Activated naive CD8-positive, alpha-beta T cell treated with anti-CD3 and anti-CD28 coated beads for 36 hours (primary cell): ENCODE measurements around the gene SCT. TPM values are rescaled to one million over a fixed set of nuclear protein-coding genes. Genes with fewer than 3 reads are reported as not detected.

Experiments used
- DNase-seq: peaks from one replicate; pipeline ENCODE4 v3.0.0; 2021
- H3K27ac Mint-ChIP-seq: one replicate; pipeline ENCODE4 v1.8.0; 2022; ENCODE audit warnings: mild to moderate bottlenecking, moderate library complexity, mixed read lengths
- H3K27me3 Mint-ChIP-seq: one replicate; pipeline ENCODE4 v1.8.0; 2022; ENCODE audit warnings: mild to moderate bottlenecking, mixed read lengths
- H3K36me3 Mint-ChIP-seq: one replicate; pipeline ENCODE4 v1.8.0; 2021; ENCODE audit warnings: mild to moderate bottlenecking, mixed read lengths
- H3K4me1 Mint-ChIP-seq: one replicate; pipeline ENCODE4 v1.8.0; 2021; ENCODE audit warnings: mixed read lengths
- H3K4me3 Mint-ChIP-seq: one replicate; pipeline ENCODE4 v1.8.0; 2022; ENCODE audit warnings: mild to moderate bottlenecking, moderate library complexity, mixed read lengths
- H3K9me3 Mint-ChIP-seq: one replicate; pipeline ENCODE4 v1.8.0; 2022; ENCODE audit warnings: mixed read lengths
- total RNA-seq, 2 experiments: library from RNA; stranded (reverse); gene quantifications; one replicate each; pipeline ENCODE4 v1.2.3, GENCODE V29; 2021

Gene SCT
- total RNA-seq, 2 experiments from 2014 or later: not detected

DNA sequence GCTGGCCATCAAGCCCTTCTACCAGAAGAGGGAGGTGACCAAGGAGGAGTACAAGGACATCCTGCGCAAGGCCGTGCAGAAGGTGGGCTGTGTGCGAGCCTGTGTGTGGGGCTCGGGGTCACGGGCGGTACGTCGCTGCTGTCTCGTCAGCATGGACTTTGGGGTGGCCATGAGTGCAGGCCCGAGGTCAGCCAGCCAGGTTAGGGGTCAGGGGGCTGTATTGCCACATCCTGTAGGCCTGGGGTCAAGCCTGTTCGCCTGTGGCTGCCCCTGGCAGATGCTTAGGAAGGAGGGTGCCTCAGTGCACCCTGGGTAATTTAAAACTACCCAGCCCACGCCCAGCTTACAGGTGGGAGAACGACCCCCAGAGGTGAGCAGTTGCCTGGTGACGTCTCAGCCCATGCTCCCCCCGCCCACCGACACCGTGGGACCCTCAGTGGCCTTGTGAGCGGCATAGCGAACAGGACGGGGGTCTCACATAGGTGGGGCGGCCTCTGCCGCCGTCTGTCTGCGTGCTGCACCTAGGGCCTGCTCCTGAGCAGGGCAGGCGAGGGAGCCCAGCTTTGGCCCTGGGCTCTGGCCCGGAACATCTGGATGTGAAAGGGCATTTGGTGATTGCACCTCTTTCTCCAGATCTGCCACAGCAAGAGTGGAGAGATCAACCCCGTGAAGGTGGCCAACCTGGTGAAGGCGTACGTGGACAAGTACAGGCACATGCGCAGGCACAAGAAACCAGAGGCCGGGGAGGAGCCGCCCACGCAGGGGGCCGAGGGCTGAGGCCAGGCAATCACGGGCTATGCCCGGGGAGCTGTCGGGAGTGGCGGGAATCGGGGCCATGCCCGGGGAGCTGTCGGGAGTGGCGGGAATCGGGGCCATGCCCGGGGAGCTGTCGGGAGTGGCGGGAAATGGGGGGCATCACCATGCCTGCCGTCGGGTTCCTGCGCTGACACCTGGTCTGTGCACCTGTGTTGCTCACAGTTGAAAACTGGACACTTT, 15.7 kb downstream of the SCT start:
- no peak for DNase-seq
- H3K9me3 Mint-ChIP-seq: no peaks in the 10 kb centered on the region

DNA sequence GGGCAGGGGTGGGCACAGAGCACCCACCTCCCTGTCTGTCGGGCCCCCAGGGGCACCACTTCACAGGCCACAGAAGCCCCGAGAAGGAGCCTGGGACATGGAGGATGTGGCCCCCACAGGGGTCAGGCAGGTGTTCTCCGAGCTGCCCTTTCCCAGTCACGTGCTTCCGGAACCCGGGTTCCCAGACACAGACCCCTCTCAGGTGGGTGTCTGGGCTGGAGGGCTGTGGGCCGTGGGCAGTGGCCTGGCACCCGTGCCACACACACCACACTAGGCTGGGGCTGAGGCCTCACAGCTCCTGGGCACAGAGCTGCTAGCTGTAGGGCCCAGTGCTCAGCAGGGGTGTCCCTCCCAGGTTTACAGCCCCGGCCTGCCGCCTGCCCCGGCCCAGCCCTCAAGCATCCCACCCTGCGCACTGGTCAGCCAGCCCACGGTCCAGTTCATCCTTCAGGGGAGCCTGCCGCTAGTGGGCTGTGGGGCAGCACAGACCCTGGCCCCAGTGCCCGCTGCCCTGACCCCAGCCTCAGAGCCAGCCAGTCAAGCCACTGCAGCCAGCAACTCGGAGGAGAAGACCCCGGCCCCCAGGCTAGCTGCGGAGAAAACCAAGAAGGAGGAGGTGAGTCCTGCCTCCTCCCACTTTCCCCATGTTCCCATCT, 16.7 kb downstream of the SCT start:
- Mint-ChIP-seq H3K36me3 (peaks cover 11% of the 10 kb centered on the region), H3K4me1 (peaks cover 12% of the 10 kb centered on the region), H3K9me3 (no peaks in the 10 kb centered on the region), H3K4me3 (no peak overlapping the region), H3K27me3 (no peaks in the 10 kb centered on the region), H3K27ac (peak overlapping the region; percentile 52)
- DNase-seq: no peak

More for the DNA sequence above, 15.7 kb downstream of the SCT start:
- H3K4me1 Mint-ChIP-seq: peaks cover 14% of the 10 kb centered on the region
- H3K27ac Mint-ChIP-seq: peak overlapping the region; percentile 67
- peaks cover 11% of the 10 kb centered on the region for H3K36me3 Mint-ChIP-seq
- no peak overlapping the region for H3K4me3 Mint-ChIP-seq
- H3K27me3 Mint-ChIP-seq: no peaks in the 10 kb centered on the region

DNA sequence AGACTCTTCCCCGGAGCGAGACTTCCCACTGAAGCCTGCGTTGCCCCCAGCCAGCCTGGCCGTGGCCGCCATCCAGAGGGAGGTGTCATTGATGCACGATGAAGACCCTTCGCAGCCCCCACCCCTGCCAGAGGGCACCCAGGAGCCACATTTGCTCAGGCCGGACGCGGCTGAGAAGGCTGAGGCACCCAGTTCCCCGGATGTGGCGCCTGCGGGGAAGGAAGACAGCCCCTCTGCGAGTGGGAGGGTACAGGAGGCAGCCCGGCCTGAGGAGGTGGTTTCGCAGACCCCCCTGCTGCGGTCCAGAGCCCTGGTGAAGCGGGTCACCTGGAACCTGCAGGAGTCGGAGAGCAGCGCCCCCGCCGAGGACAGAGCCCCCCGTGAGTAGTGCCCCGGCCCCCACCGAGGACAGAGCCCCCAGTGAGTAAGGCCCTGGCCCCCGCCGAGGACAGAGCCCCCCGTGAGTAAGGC, 17.6 kb downstream of the SCT start:
- H3K36me3 Mint-ChIP-seq: peaks cover 11% of the 10 kb centered on the region

DNA sequence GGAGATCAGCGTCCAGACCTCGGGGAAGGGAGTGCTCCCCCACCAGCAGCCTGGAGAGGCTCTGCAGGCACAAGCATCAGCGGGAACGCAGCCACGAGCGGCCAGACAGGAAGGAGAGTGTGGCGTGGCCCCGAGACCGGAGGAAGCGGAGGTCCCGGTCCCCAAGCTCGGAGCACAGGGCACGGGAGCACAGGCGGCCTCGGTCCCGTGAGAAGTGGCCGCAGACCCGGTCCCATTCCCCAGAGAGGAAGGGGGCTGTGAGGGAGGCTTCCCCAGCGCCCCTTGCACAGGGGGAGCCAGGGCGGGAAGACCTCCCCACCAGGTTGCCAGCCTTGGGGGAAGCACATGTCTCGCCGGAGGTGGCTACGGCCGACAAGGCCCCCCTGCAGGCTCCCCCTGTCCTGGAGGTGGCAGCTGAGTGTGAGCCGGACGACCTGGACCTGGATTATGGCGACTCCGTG, 18.2 kb downstream of the SCT start:
- Mint-ChIP-seq H3K4me1 (peaks cover 6% of the 10 kb centered on the region), H3K27ac (no peak overlapping the region), H3K36me3 (peaks cover 8% of the 10 kb centered on the region), H3K9me3 (no peaks in the 10 kb centered on the region), H3K4me3 (no peak overlapping the region), H3K27me3 (no peaks in the 10 kb centered on the region)
- DNase-seq: no peak

More for the DNA sequence above, 17.6 kb downstream of the SCT start:
- H3K4me3 Mint-ChIP-seq: no peak overlapping the region
- H3K27ac Mint-ChIP-seq: no peak overlapping the region
- H3K4me1 Mint-ChIP-seq: peaks cover 10% of the 10 kb centered on the region
- no peaks in the 10 kb centered on the region for H3K9me3 Mint-ChIP-seq
- H3K27me3 Mint-ChIP-seq: no peaks in the 10 kb centered on the region
- no peak for DNase-seq

DNA sequence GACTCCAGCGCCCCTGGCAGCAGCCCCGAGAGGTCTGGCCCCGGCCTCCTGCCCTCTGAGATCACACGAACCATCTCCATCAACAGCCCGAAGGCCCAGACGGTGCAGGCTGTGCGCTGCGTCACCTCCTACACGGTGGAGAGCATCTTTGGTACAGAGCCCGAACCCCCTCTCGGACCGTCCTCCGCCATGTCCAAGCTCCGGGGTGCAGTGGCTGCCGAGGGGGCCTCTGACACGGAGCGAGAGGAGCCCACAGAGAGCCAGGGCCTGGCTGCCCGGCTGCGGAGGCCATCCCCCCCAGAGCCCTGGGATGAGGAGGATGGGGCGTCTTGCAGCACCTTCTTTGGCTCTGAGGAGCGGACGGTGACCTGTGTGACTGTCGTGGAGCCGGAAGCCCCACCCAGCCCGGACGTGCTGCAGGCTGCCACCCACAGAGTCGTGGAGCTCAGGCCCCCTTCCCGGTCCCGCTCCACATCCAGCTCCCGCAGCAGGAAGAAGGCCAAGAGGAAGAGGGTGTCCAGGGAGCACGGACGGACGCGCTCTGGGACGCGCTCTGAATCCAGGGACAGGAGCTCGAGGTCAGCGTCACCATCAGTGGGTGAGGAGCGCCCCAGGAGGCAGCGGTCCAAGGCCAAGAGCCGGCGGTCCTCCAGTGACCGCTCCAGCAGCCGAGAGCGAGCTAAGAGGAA, 18.9 kb downstream of the SCT start:
- H3K9me3 Mint-ChIP-seq: no peaks in the 10 kb centered on the region
- H3K36me3 Mint-ChIP-seq: peaks cover 8% of the 10 kb centered on the region
- H3K27ac Mint-ChIP-seq: no peak overlapping the region
- peaks cover 4% of the 10 kb centered on the region for H3K4me1 Mint-ChIP-seq
- DNase-seq: no peak
- no peak overlapping the region for H3K4me3 Mint-ChIP-seq
- no peaks in the 10 kb centered on the region for H3K27me3 Mint-ChIP-seq

DNA sequence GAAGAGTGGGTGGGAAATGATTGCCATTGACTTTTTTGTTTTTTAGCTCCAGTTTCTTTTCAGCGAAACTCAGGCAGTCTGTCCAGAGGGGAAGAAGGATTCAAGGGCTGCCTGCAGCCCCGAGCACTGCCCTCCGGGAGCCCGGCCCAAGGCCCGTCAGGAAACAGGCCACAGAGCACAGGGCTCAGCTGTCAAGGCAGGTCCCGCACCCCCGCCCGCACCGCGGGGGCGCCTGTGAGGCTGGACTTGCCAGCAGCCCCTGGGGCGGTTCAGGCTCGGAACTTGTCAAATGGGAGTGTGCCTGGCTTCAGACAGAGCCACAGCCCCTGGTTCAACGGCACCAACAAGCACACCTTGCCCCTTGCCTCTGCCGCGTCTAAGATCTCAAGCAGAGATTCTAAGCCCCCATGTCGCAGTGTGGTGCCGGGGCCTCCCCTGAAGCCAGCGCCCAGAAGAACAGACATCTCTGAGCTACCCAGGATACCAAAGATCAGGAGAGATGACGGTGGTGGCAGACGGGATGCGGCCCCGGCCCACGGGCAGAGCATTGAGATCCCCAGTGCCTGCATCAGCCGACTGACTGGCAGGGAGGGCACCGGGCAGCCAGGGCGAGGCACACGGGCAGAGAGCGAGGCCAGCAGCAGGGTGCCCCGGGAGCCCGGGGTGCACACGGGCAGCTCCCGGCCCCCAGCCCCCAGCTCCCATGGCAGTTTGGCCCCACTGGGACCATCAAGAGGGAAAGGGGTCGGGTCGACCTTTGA, 19.8 kb downstream of the SCT start:
- Mint-ChIP-seq H3K36me3 (peaks cover 8% of the 10 kb centered on the region), H3K9me3 (no peaks in the 10 kb centered on the region), H3K27me3 (no peaks in the 10 kb centered on the region), H3K27ac (peak overlapping the region; percentile 38), H3K4me3 (no peak overlapping the region), H3K4me1 (peaks cover 4% of the 10 kb centered on the region)
- DNase-seq: no peak

DNA sequence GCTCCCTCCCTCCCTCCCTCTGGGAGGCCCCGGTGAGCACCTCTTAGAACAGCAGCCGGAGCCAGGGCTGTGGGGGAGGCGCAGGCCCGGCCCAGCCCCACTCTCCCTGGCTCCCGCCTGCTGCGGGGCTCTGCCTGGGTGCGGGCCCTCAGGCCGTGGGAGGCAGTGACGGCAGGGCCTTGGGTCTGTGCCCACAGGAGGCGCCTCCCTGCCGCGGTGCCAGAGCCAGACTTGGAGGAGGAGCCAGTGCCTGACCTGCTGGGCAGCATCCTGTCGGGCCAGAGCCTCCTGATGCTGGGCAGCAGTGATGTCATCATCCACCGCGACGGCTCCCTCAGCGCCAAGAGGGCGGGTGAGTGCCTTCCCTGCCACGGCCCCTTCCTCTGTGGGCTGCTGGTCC, 20.7 kb downstream of the SCT start:
- Mint-ChIP-seq H3K36me3 (peaks cover 12% of the 10 kb centered on the region), H3K27me3 (no peaks in the 10 kb centered on the region), H3K9me3 (no peaks in the 10 kb centered on the region), H3K4me1 (peaks cover 4% of the 10 kb centered on the region), H3K4me3 (no peak overlapping the region), H3K27ac (no peak overlapping the region)
- DNase-seq: no peak

DNA sequence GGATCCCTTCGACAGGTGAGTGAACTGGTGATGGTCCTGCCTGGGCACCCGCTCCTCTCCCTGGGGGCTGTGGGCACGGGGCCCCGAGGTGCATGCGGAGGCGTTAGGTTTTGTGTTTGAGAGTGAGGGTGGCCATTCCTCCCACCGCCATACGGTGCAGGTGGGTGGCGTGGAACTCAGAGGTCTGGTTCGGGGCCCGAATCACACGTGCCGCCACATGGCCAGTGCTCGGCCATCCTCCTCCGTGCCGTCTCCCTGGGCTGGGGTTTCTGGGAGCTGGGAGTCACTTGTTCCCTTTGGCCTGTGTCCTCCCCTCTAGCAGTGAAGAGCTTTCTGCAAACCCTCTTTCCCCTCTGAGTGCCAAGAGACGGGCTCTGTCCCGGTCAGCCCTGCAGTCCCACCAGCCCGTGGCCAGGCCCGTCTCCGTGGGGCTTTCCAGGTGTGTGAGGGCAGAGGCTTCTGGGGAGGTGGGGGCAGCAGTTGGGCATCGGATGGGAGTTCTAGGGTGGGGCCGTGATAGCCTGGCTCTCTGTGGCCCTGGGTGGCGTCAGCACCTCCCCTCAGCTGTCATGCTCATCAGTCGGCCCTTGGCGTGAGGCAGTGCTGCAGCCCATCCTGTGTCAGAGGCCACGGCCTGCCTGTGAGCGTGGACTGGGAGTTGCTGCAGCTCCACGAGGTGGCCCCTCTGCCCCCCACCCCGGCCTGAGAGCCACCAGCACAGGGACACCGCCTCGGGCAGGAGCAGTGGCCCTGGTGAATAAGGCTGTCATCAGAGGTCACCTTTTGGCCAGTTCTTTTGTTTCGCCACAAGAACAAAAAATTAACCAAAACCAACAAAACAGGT, 21.5 kb downstream of the SCT start:
- Mint-ChIP-seq H3K36me3 (peaks cover 8% of the 10 kb centered on the region), H3K27me3 (no peaks in the 10 kb centered on the region), H3K9me3 (no peaks in the 10 kb centered on the region), H3K27ac (no peak overlapping the region), H3K4me1 (peaks cover 4% of the 10 kb centered on the region), H3K4me3 (no peak overlapping the region)
- DNase-seq: no peak

DNA sequence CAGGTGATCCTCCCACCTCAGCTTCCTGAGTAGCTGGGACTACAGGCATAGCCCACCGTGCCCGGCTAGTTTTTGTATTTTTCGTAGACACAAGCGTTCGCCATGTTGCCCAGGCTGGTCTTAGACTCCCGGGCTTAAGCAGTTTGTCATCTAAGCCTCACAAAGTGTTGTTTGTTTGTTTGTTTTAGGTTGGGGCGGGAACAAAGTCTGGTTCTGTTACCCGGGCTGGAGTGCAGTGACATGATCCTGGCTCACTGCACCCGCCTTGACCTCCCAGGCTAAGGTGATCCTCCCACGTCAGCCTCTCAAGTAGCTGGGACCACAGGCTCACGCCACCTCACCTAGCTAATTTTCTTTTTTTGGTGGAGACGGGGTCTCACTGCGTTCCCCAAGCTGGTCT, 23.8 kb downstream of the SCT start:
- Mint-ChIP-seq H3K27ac (no peak overlapping the region), H3K4me1 (peaks cover 4% of the 10 kb centered on the region), H3K36me3 (peaks cover 8% of the 10 kb centered on the region), H3K27me3 (no peaks in the 10 kb centered on the region), H3K9me3 (no peaks in the 10 kb centered on the region), H3K4me3 (no peak overlapping the region)
- no peak for DNase-seq

DNA sequence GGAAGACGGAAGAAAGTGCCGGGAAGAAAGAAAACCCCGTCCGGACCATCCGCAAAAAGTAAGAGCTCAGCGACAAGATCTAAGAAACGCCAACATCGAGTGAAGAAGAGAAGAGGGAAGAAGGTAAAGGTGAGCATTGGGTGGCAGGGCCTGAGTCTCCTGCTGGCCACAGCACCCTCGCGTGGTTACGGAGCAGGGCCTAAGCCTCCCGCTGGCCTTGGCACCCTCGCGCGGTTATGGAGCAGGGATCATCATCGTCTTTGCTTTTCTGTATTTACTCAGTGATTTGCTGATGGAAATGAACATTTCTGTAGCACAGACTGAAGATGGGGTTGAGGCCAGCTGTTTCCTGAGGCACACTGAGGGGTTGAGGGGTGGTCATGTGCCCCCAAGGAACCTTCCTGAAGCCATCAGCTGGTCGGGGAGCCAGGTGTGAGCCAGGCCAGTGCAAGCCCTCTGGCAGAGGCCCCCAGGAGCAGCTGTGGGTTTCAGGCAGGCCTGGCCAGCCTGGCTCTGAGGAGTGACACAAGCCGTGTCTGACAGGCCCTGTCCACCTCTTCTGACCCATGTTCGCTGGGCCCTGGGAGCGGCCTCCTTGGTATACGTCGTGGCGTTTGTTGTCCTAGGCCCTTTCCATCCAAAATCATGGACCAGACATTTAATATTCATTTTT, 25.3 kb downstream of the SCT start:
- no peak for DNase-seq
- H3K27me3 Mint-ChIP-seq: no peaks in the 10 kb centered on the region
- peaks cover 2% of the 10 kb centered on the region for H3K4me1 Mint-ChIP-seq
- H3K36me3 Mint-ChIP-seq: peaks cover 11% of the 10 kb centered on the region
- H3K9me3 Mint-ChIP-seq: no peaks in the 10 kb centered on the region
- no peak overlapping the region for H3K27ac Mint-ChIP-seq
- no peak overlapping the region for H3K4me3 Mint-ChIP-seq

DNA sequence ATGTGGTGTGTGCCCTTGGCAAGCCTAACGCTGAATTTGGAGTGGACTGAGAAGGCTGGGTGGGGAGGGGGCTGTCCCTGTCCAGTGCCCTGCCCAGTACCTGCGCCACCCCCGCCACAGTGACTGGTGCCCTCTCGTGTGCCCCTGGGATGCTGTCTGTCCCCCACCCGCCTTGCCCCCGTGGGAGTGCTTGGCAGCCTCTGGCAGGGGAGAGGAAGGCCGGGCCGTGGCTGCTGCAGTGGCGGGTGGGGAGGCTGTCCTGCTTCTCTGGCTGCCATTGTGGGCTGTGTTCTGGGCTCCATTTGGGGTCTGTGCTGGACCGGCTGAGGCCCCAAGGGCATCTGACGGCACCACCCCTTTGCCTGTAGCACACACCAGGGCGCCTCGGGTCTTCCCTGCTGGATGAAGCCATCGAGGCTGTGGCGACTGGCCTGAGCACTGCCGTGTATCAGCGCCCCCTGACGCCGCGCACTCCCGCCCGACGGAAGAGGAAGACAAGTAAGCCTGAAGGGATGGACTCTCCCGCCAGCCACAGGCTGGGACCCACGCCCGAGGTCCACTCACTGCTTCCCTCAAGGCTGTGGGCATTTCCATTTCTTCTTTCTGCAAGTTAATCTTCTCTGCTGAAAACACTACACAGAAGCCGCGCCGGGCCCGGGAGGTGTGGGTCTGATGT, 28.8 kb downstream of the SCT start:
- H3K9me3 Mint-ChIP-seq: no peaks in the 10 kb centered on the region
- no peak for DNase-seq
- no peak overlapping the region for H3K27ac Mint-ChIP-seq
- no peaks in the 10 kb centered on the region for H3K4me1 Mint-ChIP-seq
- peaks cover 21% of the 10 kb centered on the region for H3K36me3 Mint-ChIP-seq
- H3K4me3 Mint-ChIP-seq: no peak overlapping the region
- no peaks in the 10 kb centered on the region for H3K27me3 Mint-ChIP-seq

DNA sequence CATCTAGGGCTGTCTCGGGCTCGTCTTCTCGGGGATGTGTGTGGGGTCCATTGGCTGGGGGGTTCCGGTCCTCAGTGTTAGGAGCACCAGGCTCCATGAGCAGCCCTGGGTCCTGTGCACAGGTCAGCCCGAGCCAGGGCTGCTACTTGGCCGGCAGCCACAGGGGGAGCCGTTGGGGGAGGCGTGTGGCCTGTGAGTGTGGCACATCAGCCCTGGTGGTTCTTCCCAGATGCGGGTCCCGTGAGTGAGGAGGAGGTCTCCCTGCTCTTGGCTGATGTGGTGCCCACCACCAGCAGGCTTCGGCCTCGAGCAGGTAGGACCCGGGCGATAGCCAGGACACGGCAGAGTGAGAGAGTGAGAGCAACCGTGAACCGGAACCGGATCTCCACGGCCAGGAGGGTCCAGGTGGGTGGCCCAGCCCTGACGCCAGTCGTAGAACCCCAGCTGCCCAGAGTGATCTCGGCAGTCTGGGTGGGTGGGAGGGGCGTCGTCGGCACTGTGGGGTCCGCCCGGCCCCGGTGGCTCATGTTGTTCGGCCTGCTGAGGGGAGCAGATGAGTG, 29.7 kb downstream of the SCT start:
- Mint-ChIP-seq H3K27me3 (no peaks in the 10 kb centered on the region), H3K36me3 (peaks cover 26% of the 10 kb centered on the region), H3K4me3 (no peak overlapping the region), H3K27ac (no peak overlapping the region), H3K4me1 (no peaks in the 10 kb centered on the region), H3K9me3 (no peaks in the 10 kb centered on the region)
- no peak for DNase-seq

DNA sequence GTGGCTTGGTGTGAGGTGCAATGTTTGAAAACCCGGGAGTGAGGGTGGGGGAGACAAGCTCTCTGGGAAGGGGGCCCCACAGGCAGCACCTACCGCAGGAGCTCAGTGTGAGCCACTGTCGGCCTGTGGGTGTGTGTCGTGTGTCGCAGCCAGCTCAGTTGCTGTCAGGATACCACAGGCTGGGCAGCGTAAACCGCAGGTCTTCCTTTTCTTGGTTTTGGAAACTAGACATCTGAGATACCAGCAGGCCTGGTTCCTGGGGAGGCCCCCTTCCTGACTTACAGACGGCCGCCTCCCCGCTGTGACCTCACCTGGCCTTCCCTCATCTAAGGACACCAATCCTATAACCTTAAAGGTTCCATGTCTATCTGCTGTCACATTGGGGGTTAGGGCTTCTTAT, 30.6 kb downstream of the SCT start:
- no peak overlapping the region for H3K27ac Mint-ChIP-seq
- H3K4me1 Mint-ChIP-seq: no peaks in the 10 kb centered on the region
- DNase-seq: no peak
- no peaks in the 10 kb centered on the region for H3K27me3 Mint-ChIP-seq
- H3K36me3 Mint-ChIP-seq: peaks cover 24% of the 10 kb centered on the region
- no peak overlapping the region for H3K4me3 Mint-ChIP-seq
- H3K9me3 Mint-ChIP-seq: no peaks in the 10 kb centered on the region
